Stomach (tissue), 9 donors: ENCODE data around the gene ACSF3. TPM values are rescaled to one million over a fixed set of nuclear protein-coding genes. Genes with fewer than 3 reads are reported as not detected.

Experiments used
- DNase-seq, 2 donors: peaks; one replicate each; pipeline versions ENCODE4 v3.0.0 to v3.0.0-alpha.2; 2013 to 2019
- H3K27ac ChIP-seq, 5 donors: fragments of 200-600 bp in 4 of 5; sonication (generic) in 4 of 5; one replicate each; pipeline ENCODE4 v1.5.1; 2013 to 2019; ENCODE audit warnings: mild to moderate bottlenecking in 1 of 5, moderate library complexity in 1 of 5
- H3K27me3 ChIP-seq, 3 donors: fragments of 200-600 bp; sonication (generic); one replicate each; pipeline ENCODE4 v1.5.1; 2017 to 2019; ENCODE audit warnings: mixed run types in 1 of 3
- H3K36me3 ChIP-seq, 4 donors: fragments of 200-600 bp; sonication (generic); 1 replicate in 3 of 4; 2 replicates in 1 of 4; pipeline ENCODE4 v1.5.1; 2016 to 2019
- H3K4me1 ChIP-seq, 4 donors: fragments of 200-600 bp; sonication (generic); one replicate each; pipeline ENCODE4 v1.5.1; 2016 to 2019
- H3K4me3 ChIP-seq, 4 donors: fragments of 200-600 bp; sonication (generic) in 3 of 4; one replicate each; pipeline ENCODE4 v1.5.1; 2016 to 2019; ENCODE audit warnings: mild to moderate bottlenecking in 1 of 4
- H3K9me3 ChIP-seq, 4 donors: fragments of 200-600 bp; sonication (generic); one replicate each; pipeline ENCODE4 v1.5.1; 2016 to 2019
- CTCF ChIP-seq, 7 experiments: fragments of 450-650 bp in 4 of 7; fragments of 200-600 bp in 3 of 7; sonication (generic) in 3 of 7; IDR thresholded peaks; one replicate each; pipeline ENCODE4 v1.5.1; 2016 to 2019; ENCODE audit warnings: antibody characterized with exemption in 7 of 7, control low read depth in 2 of 7, mild to moderate bottlenecking in 1 of 7
- EP300 ChIP-seq: sonication (generic); formaldehyde crosslinking; IDR thresholded peaks from one replicate; pipeline ENCODE4 v1.6.1; 2017; ENCODE audit warnings: antibody characterized with exemption
- POLR2A ChIP-seq, 4 donors: fragments of 450-650 bp; IDR thresholded peaks; one replicate each; pipeline ENCODE4 v1.6.1; 2016; ENCODE audit warnings: antibody characterized with exemption in 4 of 4, control low read depth in 2 of 4, mild to moderate bottlenecking in 1 of 4, moderate library complexity in 1 of 4
- POLR2AphosphoS5 ChIP-seq, 3 donors: sonication (generic); formaldehyde crosslinking; IDR thresholded peaks; one replicate each; pipeline ENCODE4 v1.6.1; 2016; ENCODE audit warnings: antibody characterized with exemption in 3 of 3
- WGBS, 5 donors: extraction: QIAGEN DNeasy Blood & Tissue Kit in 3 of 5; methylation state at CpG; one replicate each; pipeline versions ENCODE4 v1.1.5 to v1.1.7; 2013 to 2018; 5-methylcytosine and 5-hydroxymethylcytosine counted together
- intact Hi-C: fragments of 100-400 bp; cut with DNase I; formaldehyde crosslinking; loops from one replicate; pipeline ENCODE4 v1.15.1; 2023; ENCODE audit warnings: low total_unique reads
- polyA plus RNA-seq, 3 donors: library from polyadenylated mRNA; stranded (reverse); fragments of 200-250 nt; gene quantifications; one replicate each; pipeline ENCODE4 v1.2.3, GENCODE V29; 2013
- total RNA-seq, 5 donors: library from RNA; depleted of rRNA; stranded (reverse); fragments of >200 nt; gene quantifications; one replicate each; pipeline versions ENCODE4 v1.1.0 to v1.2.3, GENCODE V29; 2014 to 2016
- donor health status: healthy with polysubstance abuse.
- donor health status: Bipolar disorder and iron deficiency.
- donor health status: healthy.

ACSF3 gene
- total and polyA plus RNA-seq, 8 donors = 16.9 to 265 (median 30.7) TPM

- peaks cover 47 to 100% (median 91%) of the 10 kb centered on the region in 4 donors for H3K36me3 ChIP-seq
- H3K4me1 ChIP-seq = peaks cover 1 to 25% (median 13%) of the 10 kb centered on the region in 4 donors
- TF ChIP-seq POLR2AphosphoS5 (IDR thresholded peaks at IDR 0.05) (no peak), CTCF (IDR thresholded peaks at IDR 0.05) (no peak), EP300 (no peak), POLR2A (IDR thresholded peaks at IDR 0.05) (no peak)
- WGBS, 5 donors = 86 to 91% (median 88%) methylated on average over 18 to 31 of the region's 31 CpGs
- intact Hi-C loops = no loop called here
- H3K27me3 ChIP-seq = no peaks in the 10 kb centered on the region
- H3K27ac ChIP-seq = no peak overlapping the region
- no peak for DNase-seq
- no peak overlapping the region for H3K4me3 ChIP-seq
- H3K9me3 ChIP-seq = no peaks in the 10 kb centered on the region
Measured at GRCh38 chr16:89119661-89120141, 26.0 kb downstream of the ACSF3 start.

GRCh38 chr16:89120281-89120680 is 26.6 kb downstream of the ACSF3 start:
- no peak for DNase-seq
- no peak overlapping the region for H3K27ac ChIP-seq
- H3K4me1 ChIP-seq = peaks cover 0 to 19% (median 10%) of the 10 kb centered on the region in 4 donors
- H3K9me3 ChIP-seq = no peaks in the 10 kb centered on the region
- TF ChIP-seq POLR2A (IDR thresholded peaks at IDR 0.05) = no peak
- 91 to 97% (median 95%) methylated on average over 14 of the region's 14 CpGs for WGBS, 5 donors
- H3K36me3 ChIP-seq = peaks cover 44 to 100% (median 88%) of the 10 kb centered on the region in 4 donors
- no peaks in the 10 kb centered on the region for H3K27me3 ChIP-seq
- intact Hi-C loops = no loop called here
- H3K4me3 ChIP-seq = no peak overlapping the region

GRCh38 chr16:89120921-89121351 is 27.3 kb downstream of the ACSF3 start:
- no peak for DNase-seq
- TF ChIP-seq CTCF (IDR thresholded peaks at IDR 0.05) (no peak), EP300 (no peak), POLR2A (IDR thresholded peaks at IDR 0.05) (no peak), POLR2AphosphoS5 (IDR thresholded peaks at IDR 0.05) (no peak)

GRCh38 chr16:89121691-89122321 is 28.2 kb downstream of the ACSF3 start:
- no peak for DNase-seq
- peak overlapping the region in 3 of 5 donors; percentile 29 to 69 (median 42) for H3K27ac ChIP-seq
- TF ChIP-seq POLR2AphosphoS5 (IDR thresholded peaks at IDR 0.05) = no peak
- TF ChIP-seq POLR2A (IDR thresholded peaks at IDR 0.05) = no peak
- TF ChIP-seq EP300 = no peak
- no peak for TF ChIP-seq CTCF (IDR thresholded peaks at IDR 0.05)
- H3K9me3 ChIP-seq = no peaks in the 10 kb centered on the region
- peaks cover 0 to 13% (median 8%) of the 10 kb centered on the region in 4 donors for H3K4me1 ChIP-seq
- intact Hi-C loops = no loop called here
- no peak overlapping the region for H3K4me3 ChIP-seq
- H3K36me3 ChIP-seq = peaks cover 44 to 99% (median 85%) of the 10 kb centered on the region in 4 donors
- WGBS, 5 donors = 85 to 91% (median 86%) methylated on average over 13 to 24 of the region's 24 CpGs
- H3K27me3 ChIP-seq = no peaks in the 10 kb centered on the region

More at GRCh38 chr16:89120921-89121351, 27.3 kb downstream of the ACSF3 start:
- no peaks in the 10 kb centered on the region for H3K9me3 ChIP-seq
- H3K36me3 ChIP-seq = peaks cover 44 to 100% (median 90%) of the 10 kb centered on the region in 4 donors
- peaks cover 0 to 13% (median 9%) of the 10 kb centered on the region in 4 donors for H3K4me1 ChIP-seq
- WGBS, 5 donors = 86 to 92% (median 88%) methylated on average over 13 to 15 of the region's 15 CpGs
- no peak overlapping the region for H3K4me3 ChIP-seq
- no peaks in the 10 kb centered on the region for H3K27me3 ChIP-seq
- intact Hi-C loops = no loop called here
- no peak overlapping the region for H3K27ac ChIP-seq
